SJSA1 (cell line): ENCODE data around the gene DIS3L2. TPM values are rescaled to one million over a fixed set of nuclear protein-coding genes. Genes with fewer than 3 reads are reported as not detected.
"Not testable (repeated sequence)": the region's sequence is repeated elsewhere in the genome, so short reads cannot be mapped to it uniquely, and the experiment has no call there.

Source experiments
- DNase-seq, 2 experiments: peaks; one replicate each; pipeline ENCODE4 v3.0.0-alpha.2; 2015 to 2020; ENCODE audit warnings: low spot score in 2 of 2, low read depth in 1 of 2
- H3K27ac ChIP-seq: fragments of 250-450 bp; sonication (Bioruptor Pico); 2 replicates; pipeline ENCODE4 v1.5.1; 2020; ENCODE audit warnings: mild to moderate bottlenecking, moderate library complexity
- H3K27me3 ChIP-seq: fragments of 250-450 bp; sonication (Bioruptor Pico); replicated peaks from 2 replicates; pipeline ENCODE4 v1.5.1; 2020; ENCODE audit warnings: mild to moderate bottlenecking, moderate library complexity
- H3K36me3 ChIP-seq: fragments of 250-450 bp; sonication (Bioruptor Pico); 2 replicates; pipeline ENCODE4 v1.5.1; 2020; ENCODE audit warnings: mild to moderate bottlenecking
- H3K4me1 ChIP-seq: fragments of 250-450 bp; sonication (Bioruptor Pico); replicated peaks from 2 replicates; pipeline ENCODE4 v1.6.1; 2021; ENCODE audit warnings: mild to moderate bottlenecking
- H3K4me3 ChIP-seq: fragments of 250-450 bp; sonication (Bioruptor Pico); 2 replicates; pipeline ENCODE4 v1.5.1; 2020; ENCODE audit warnings: mild to moderate bottlenecking
- H3K9me3 ChIP-seq: fragments of 250-450 bp; sonication (Bioruptor Pico); replicated peaks from 2 replicates; pipeline ENCODE4 v1.5.1; 2020; ENCODE audit warnings: mild to moderate bottlenecking
- total RNA-seq: library from RNA; depleted of rRNA; stranded (reverse); fragments of >200 nt; shearing (Covaris generic); gene quantifications from 2 replicates; pipeline ENCODE4 v1.2.3, GENCODE V29; 2014

Gene DIS3L2
- total RNA-seq, 1 experiment from 2014 or later = 20.6 TPM

- DNase-seq = no peak
- no peaks in the 10 kb centered on the region for H3K9me3 ChIP-seq
- no peak overlapping the region for H3K4me3 ChIP-seq
- no peaks in the 10 kb centered on the region for H3K4me1 ChIP-seq
- H3K36me3 ChIP-seq = no peaks in the 10 kb centered on the region
- H3K27ac ChIP-seq = no peak overlapping the region
- H3K27me3 ChIP-seq = no peaks in the 10 kb centered on the region
These were observed 115.2 kb downstream of the DIS3L2 start for GRCh38 chr2:232076736-232077135.

- no peak for DNase-seq
- Histone ChIP-seq H3K9me3 (no peaks in the 10 kb centered on the region), H3K27ac (no peak overlapping the region), H3K4me1 (no peaks in the 10 kb centered on the region), H3K36me3 (0 out of 2 replicates have a peak, but pooled peaks cover 2% of the 10 kb centered on the region), H3K27me3 (no peaks in the 10 kb centered on the region), H3K4me3 (no peak overlapping the region)
These were observed 123.7 kb downstream of the DIS3L2 start for GRCh38 chr2:232085164-232085563.

GRCh38 chr2:232085826-232086425, 124.4 kb downstream of the DIS3L2 start:
- Histone ChIP-seq H3K27me3 (no peaks in the 10 kb centered on the region), H3K4me3 (no peak overlapping the region), H3K36me3 (0 out of 2 replicates have a peak, but pooled peaks cover 2% of the 10 kb centered on the region), H3K4me1 (no peaks in the 10 kb centered on the region), H3K27ac (no peak overlapping the region), H3K9me3 (no peaks in the 10 kb centered on the region)
- DNase-seq = no peak

GRCh38 chr2:232088771-232089170, 127.3 kb downstream of the DIS3L2 start:
- H3K27ac ChIP-seq = no peak overlapping the region
- H3K36me3 ChIP-seq = 0 out of 2 replicates have a peak, but pooled peaks cover 2% of the 10 kb centered on the region
- H3K4me1 ChIP-seq = no peaks in the 10 kb centered on the region
- H3K9me3 ChIP-seq = no peaks in the 10 kb centered on the region
- no peaks in the 10 kb centered on the region for H3K27me3 ChIP-seq
- no peak overlapping the region for H3K4me3 ChIP-seq
- DNase-seq = no peak

GRCh38 chr2:232094201-232094600, 132.7 kb downstream of the DIS3L2 start:
- no peak overlapping the region for H3K27ac ChIP-seq
- DNase-seq = no peak

GRCh38 chr2:232094883-232095282, 133.4 kb downstream of the DIS3L2 start:
- no peaks in the 10 kb centered on the region for H3K9me3 ChIP-seq
- H3K36me3 ChIP-seq = peaks cover 3% of the 10 kb centered on the region; the same call in 1 of the 2 replicates
- no peak for DNase-seq
- no peak overlapping the region for H3K4me3 ChIP-seq
- no peaks in the 10 kb centered on the region for H3K27me3 ChIP-seq
- H3K4me1 ChIP-seq = no peaks in the 10 kb centered on the region
- H3K27ac ChIP-seq = no peak overlapping the region

More at GRCh38 chr2:232094201-232094600, 132.7 kb downstream of the DIS3L2 start:
- Histone ChIP-seq H3K4me1 (no peaks in the 10 kb centered on the region), H3K4me3 (no peak overlapping the region), H3K27me3 (no peaks in the 10 kb centered on the region), H3K36me3 (peaks cover 3% of the 10 kb centered on the region; the same call in 1 of the 2 replicates), H3K9me3 (no peaks in the 10 kb centered on the region)

GRCh38 chr2:232097260-232097659, 135.7 kb downstream of the DIS3L2 start:
- Histone ChIP-seq H3K27ac (no peak overlapping the region), H3K36me3 (peaks cover 3% of the 10 kb centered on the region; the same call in 1 of the 2 replicates), H3K4me3 (no peak overlapping the region), H3K9me3 (no peaks in the 10 kb centered on the region), H3K27me3 (no peaks in the 10 kb centered on the region), H3K4me1 (no peaks in the 10 kb centered on the region)
- no peak for DNase-seq

- Histone ChIP-seq H3K4me3 (no peak overlapping the region), H3K9me3 (no peaks in the 10 kb centered on the region), H3K4me1 (no peaks in the 10 kb centered on the region), H3K27ac (no peak overlapping the region), H3K27me3 (no peaks in the 10 kb centered on the region), H3K36me3 (peaks cover 3% of the 10 kb centered on the region; the same call in 1 of the 2 replicates)
- DNase-seq = no peak
These were observed 136.2 kb downstream of the DIS3L2 start for GRCh38 chr2:232097758-232098157.

GRCh38 chr2:232102380-232102779, 140.9 kb downstream of the DIS3L2 start:
- Histone ChIP-seq H3K27ac (no peak overlapping the region), H3K4me1 (no peaks in the 10 kb centered on the region), H3K9me3 (no peaks in the 10 kb centered on the region), H3K36me3 (no peaks in the 10 kb centered on the region), H3K4me3 (no peak overlapping the region), H3K27me3 (no peaks in the 10 kb centered on the region)
- no peak for DNase-seq

GRCh38 chr2:232103140-232103737, 141.7 kb downstream of the DIS3L2 start:
- Histone ChIP-seq H3K4me1 (no peaks in the 10 kb centered on the region), H3K36me3 (no peaks in the 10 kb centered on the region), H3K27me3 (no peaks in the 10 kb centered on the region), H3K27ac (no peak overlapping the region), H3K4me3 (no peak overlapping the region), H3K9me3 (no peaks in the 10 kb centered on the region)
- DNase-seq = no peak

- Histone ChIP-seq H3K36me3 (no peaks in the 10 kb centered on the region), H3K27me3 (no peaks in the 10 kb centered on the region), H3K4me1 (no peaks in the 10 kb centered on the region), H3K4me3 (no peak overlapping the region), H3K27ac (no peak overlapping the region), H3K9me3 (no peaks in the 10 kb centered on the region)
- DNase-seq = no peak
These were observed 142.6 kb downstream of the DIS3L2 start for GRCh38 chr2:232104076-232104646.

- no peaks in the 10 kb centered on the region for H3K4me1 ChIP-seq
- no peak overlapping the region for H3K27ac ChIP-seq
- no peak for DNase-seq
- H3K36me3 ChIP-seq = no peaks in the 10 kb centered on the region
- H3K9me3 ChIP-seq = no peaks in the 10 kb centered on the region
- no peaks in the 10 kb centered on the region for H3K27me3 ChIP-seq
- no peak overlapping the region for H3K4me3 ChIP-seq
These were observed 150.0 kb downstream of the DIS3L2 start for GRCh38 chr2:232111551-232111950.

- H3K36me3 ChIP-seq = no peaks in the 10 kb centered on the region
- no peak overlapping the region for H3K4me3 ChIP-seq
- H3K9me3 ChIP-seq = no peaks in the 10 kb centered on the region
- H3K27ac ChIP-seq = no peak overlapping the region
- DNase-seq = no peak
- H3K27me3 ChIP-seq = no peaks in the 10 kb centered on the region
- no peaks in the 10 kb centered on the region for H3K4me1 ChIP-seq
These were observed 152.3 kb downstream of the DIS3L2 start for GRCh38 chr2:232113821-232114220.

- not testable (repeated sequence) for H3K27ac ChIP-seq, H3K27me3 ChIP-seq, H3K9me3 ChIP-seq, DNase-seq, H3K4me1 ChIP-seq, H3K36me3 ChIP-seq, H3K4me3 ChIP-seq
These were observed 154.3 kb downstream of the DIS3L2 start for GRCh38 chr2:232115728-232116361.
